HL-60 (cell line): ENCODE data around the gene TPMT.

Experiments used
- DNase-seq, 2 experiments: peaks; one replicate each; pipeline ENCODE4 v3.0.0-alpha.2; 2010 to 2020; ENCODE audit warnings: low read depth in 1 of 2, low spot score in 1 of 2
- H3K27ac ChIP-seq: fragments of 250-450 bp; sonication (Bioruptor Pico); replicated peaks from 2 replicates; pipeline ENCODE4 v1.5.1; 2020; ENCODE audit warnings: mild to moderate bottlenecking, moderate library complexity
- H3K27me3 ChIP-seq: fragments of 250-450 bp; sonication (Bioruptor Pico); 2 replicates; pipeline ENCODE4 v1.5.1; 2021; ENCODE audit warnings: mild to moderate bottlenecking, moderate library complexity; ENCODE audit not compliant: insufficient read depth, poor library complexity, severe bottlenecking
- H3K4me3 ChIP-seq: replicated peaks from 2 replicates; pipeline ENCODE4 v1.5.1; 2011; ENCODE audit warnings: mild to moderate bottlenecking, control low read depth, low read length; ENCODE audit not compliant: insufficient read depth
- CTCF ChIP-seq: IDR thresholded peaks from one replicate; pipeline ENCODE4 v1.5.1; 2011; ENCODE audit warnings: low read length, control low read depth, inconsistent platforms; ENCODE audit not compliant: insufficient read depth
- GABPA ChIP-seq: IDR thresholded peaks from 2 replicates; pipeline ENCODE4 v1.6.1; 2012; ENCODE audit warnings: low read depth
- POLR2AphosphoS5 ChIP-seq: IDR thresholded peaks from 2 replicates; pipeline ENCODE4 v1.6.1; 2012; ENCODE audit warnings: low read depth
- REST ChIP-seq: IDR thresholded peaks from 2 replicates; pipeline ENCODE4 v1.6.1; 2012; ENCODE audit warnings: low read depth; ENCODE audit not compliant: insufficient replicate concordance
- SPI1 ChIP-seq: IDR thresholded peaks from 2 replicates; pipeline ENCODE4 v1.6.1; 2012; ENCODE audit warnings: low read depth, mild to moderate bottlenecking, borderline replicate concordance

TPMT gene

GRCh38 chr6:18088419-18089296 lies 66.2 kb downstream of the TPMT start:
- H3K27me3 ChIP-seq: no peaks in the 10 kb centered on the region
- no peak overlapping the region for H3K27ac ChIP-seq
- DNase-seq: no peak
- H3K4me3 ChIP-seq: no peak overlapping the region
- no peak for TF ChIP-seq SPI1
- no peak for TF ChIP-seq GABPA
- TF ChIP-seq REST: no peak
- TF ChIP-seq CTCF: no peak
- no peak for TF ChIP-seq POLR2AphosphoS5

- Histone ChIP-seq H3K27me3 (no peaks in the 10 kb centered on the region), H3K4me3 (no peak overlapping the region), H3K27ac (no peak overlapping the region)
- DNase-seq: no peak
- TF ChIP-seq GABPA (no peak), POLR2AphosphoS5 (no peak), SPI1 (no peak), CTCF (no peak), REST (no peak)
Measured at GRCh38 chr6:18087396-18088165, 67.3 kb downstream of the TPMT start.

- no peak overlapping the region for H3K27ac ChIP-seq
- no peaks in the 10 kb centered on the region for H3K27me3 ChIP-seq
- TF ChIP-seq REST (no peak), SPI1 (no peak), GABPA (no peak)
- H3K4me3 ChIP-seq: no peak overlapping the region
- DNase-seq: no peak
Measured at GRCh38 chr6:18081025-18081668, 73.7 kb downstream of the TPMT start.
